ENCODE results near the gene HEATR3. TPM values are rescaled to one million over a fixed set of nuclear protein-coding genes. Genes with fewer than 3 reads are reported as not detected.

HEATR3 gene
- total and polyA plus RNA-seq, 2 of the 13 experiments (the other 11 are each of a cell fraction or from before 2014, with no cell fraction given), result 22.4 to 52.4 TPM

GRCh38 chr16:50153596-50154419 lies 88.0 kb downstream of the HEATR3 start (continued):
- TF ChIP-seq ZNF207 (IDR thresholded peaks at IDR 0.05; ENCODE audit: borderline replicate concordance) (no peak), ETV5 (CRISPR knock-in tag; IDR thresholded peaks at IDR 0.05; ENCODE audit: borderline replicate concordance) (no peak), ZSCAN29 (CRISPR knock-in tag; conservative IDR thresholded peaks at IDR 0.05) (no peak), ZNF572 (CRISPR knock-in tag; IDR thresholded peaks at IDR 0.05) (no peak; the same call in 1 of the 2 replicates), JDP2 (CRISPR knock-in tag; IDR thresholded peaks at IDR 0.05; ENCODE audit: borderline replicate concordance) (no peak), NCOR1 (IDR thresholded peaks at IDR 0.05; ENCODE audit: borderline replicate concordance, low read length) (no peak), ZNF224 (CRISPR knock-in tag; IDR thresholded peaks at IDR 0.05) (no peak), ZBTB26 (CRISPR knock-in tag; IDR thresholded peaks at IDR 0.05; ENCODE audit: borderline replicate concordance) (no peak), GFI1 (CRISPR knock-in tag; IDR thresholded peaks at IDR 0.05; ENCODE audit: borderline replicate concordance) (no peak), ZNF20 (CRISPR knock-in tag; IDR thresholded peaks at IDR 0.05) (no peak), BHLHE40 (IDR thresholded peaks at IDR 0.05; ENCODE audit: low read length) (no peak), HDAC1 (CRISPR knock-in tag; IDR thresholded peaks at IDR 0.05) (peak; percentile 67; the same call in 1 of the 2 replicates), DBP (CRISPR knock-in tag; IDR thresholded peaks at IDR 0.05; ENCODE audit: not compliant biosample characterization) (no peak), ISL2 (CRISPR knock-in tag; IDR thresholded peaks at IDR 0.05) (0 out of 2 replicates have a peak, but pooled peaks have one; percentile 17), ESRRA (CRISPR knock-in tag; IDR thresholded peaks at IDR 0.05; ENCODE audit: low read depth) (no peak), ZNF367 (CRISPR knock-in tag; IDR thresholded peaks at IDR 0.05; ENCODE audit: borderline replicate concordance) (peak; percentile 33; the same call in 1 of the 2 replicates), ZNF749 (CRISPR knock-in tag; IDR thresholded peaks at IDR 0.05; ENCODE audit: borderline replicate concordance) (no peak), ZNF235 (CRISPR knock-in tag; IDR thresholded peaks at IDR 0.05; ENCODE audit: borderline replicate concordance) (no peak), ZBTB34 (CRISPR knock-in tag; IDR thresholded peaks at IDR 0.05) (no peak), ELF4 (CRISPR knock-in tag; IDR thresholded peaks at IDR 0.05; ENCODE audit: borderline replicate concordance) (no peak), ZSCAN30 (CRISPR knock-in tag; IDR thresholded peaks at IDR 0.05) (no peak), ZNF7 (CRISPR knock-in tag; IDR thresholded peaks at IDR 0.05) (no peak), ZNF24 (IDR thresholded peaks at IDR 0.05) (no peak), U2AF1 (optimal IDR thresholded peaks at IDR 0.05; ENCODE audit: low read depth, low read length) (no peak), ZNF205 (CRISPR knock-in tag; IDR thresholded peaks at IDR 0.05) (no peak), ZNF343 (CRISPR knock-in tag; IDR thresholded peaks at IDR 0.05) (no peak), KLF12 (CRISPR knock-in tag; IDR thresholded peaks at IDR 0.05; ENCODE audit: borderline replicate concordance) (no peak)

All from HepG2 (cell line).